Stomach (tissue), 4 donors: ENCODE measurements around the gene FLVCR1.

Experiments
- CTCF ChIP-seq, 7 experiments: fragments of 450-650 bp in 4 of 7; fragments of 200-600 bp in 3 of 7; sonication (generic) in 3 of 7; IDR thresholded peaks; one replicate each; pipeline ENCODE4 v1.5.1; 2016 to 2019; ENCODE audit warnings: antibody characterized with exemption in 7 of 7, control low read depth in 2 of 7, mild to moderate bottlenecking in 1 of 7
- EP300 ChIP-seq: sonication (generic); formaldehyde crosslinking; IDR thresholded peaks from one replicate; pipeline ENCODE4 v1.6.1; 2017; ENCODE audit warnings: antibody characterized with exemption
- POLR2A ChIP-seq, 4 donors: fragments of 450-650 bp; IDR thresholded peaks; one replicate each; pipeline ENCODE4 v1.6.1; 2016; ENCODE audit warnings: antibody characterized with exemption in 4 of 4, control low read depth in 2 of 4, mild to moderate bottlenecking in 1 of 4, moderate library complexity in 1 of 4
- POLR2AphosphoS5 ChIP-seq, 3 donors: sonication (generic); formaldehyde crosslinking; IDR thresholded peaks; one replicate each; pipeline ENCODE4 v1.6.1; 2016; ENCODE audit warnings: antibody characterized with exemption in 3 of 3

- TF ChIP-seq CTCF (IDR thresholded peaks at IDR 0.05) (no peak), POLR2AphosphoS5 (IDR thresholded peaks at IDR 0.05) (no peak), EP300 (no peak), POLR2A (IDR thresholded peaks at IDR 0.05) (no peak)
Measured at GRCh38 chr1:212914789-212915188, 56.7 kb downstream of the FLVCR1 start.
